ENCODE data around the gene DHX15.
A peak's percentile ranks its signal among the peaks of the same experiment; 100 is the strongest.

The DHX15 gene

DNA sequence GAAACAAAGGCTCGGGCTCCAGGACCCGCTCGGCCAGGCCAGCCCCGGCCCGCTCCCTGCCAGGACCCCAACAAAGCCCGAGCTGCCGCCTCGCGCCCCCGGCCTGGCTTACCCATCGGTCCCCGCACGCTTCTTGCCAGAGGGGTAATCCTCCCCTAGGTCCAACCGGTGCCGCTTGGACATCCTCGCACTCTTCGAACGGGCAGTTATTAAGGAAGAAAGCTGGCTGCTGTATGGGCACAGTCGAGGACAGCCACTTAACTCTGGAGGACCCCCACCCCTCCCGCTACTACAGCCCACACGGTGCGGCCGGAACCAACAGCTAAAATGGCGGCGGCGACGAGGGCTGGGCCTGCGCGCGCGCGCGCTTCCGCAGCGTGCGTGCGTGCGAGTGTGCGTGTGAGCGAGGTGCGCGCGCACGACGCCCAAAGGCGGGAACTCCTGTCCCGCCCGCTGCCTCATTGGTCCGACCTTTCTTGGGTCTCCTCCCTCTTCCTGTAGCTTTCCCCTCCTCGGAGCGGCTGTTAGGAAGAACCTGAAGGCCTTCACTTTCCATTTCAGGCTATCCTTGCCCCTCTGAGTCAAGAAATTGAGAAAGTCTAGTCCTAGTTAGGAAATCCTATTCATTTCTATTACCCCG is at the start of gene DHX15:
Gene DHX15, minus strand, starts transcription at position 344 of the 640 bp plus-strand sequence. Its CDS starts 161 bp downstream, at position 183.
- peaks cover 21% of the 10 kb centered on the region for H3K36me3 Mint-ChIP-seq (ENCODE audit: low read depth)
- H3K9me3 Mint-ChIP-seq = peaks cover 6% of the 10 kb centered on the region
- H3K27me3 Mint-ChIP-seq (ENCODE audit: low read depth) = no peaks in the 10 kb centered on the region
- H3K4me3 Mint-ChIP-seq = peak within 1 kb of the TSS; percentile 100
- peaks cover 28% of the 10 kb centered on the region for H3K4me1 Mint-ChIP-seq (ENCODE audit: low read depth)
- peak within 1 kb of the TSS; percentile 98 for H3K27ac Mint-ChIP-seq

DNA sequence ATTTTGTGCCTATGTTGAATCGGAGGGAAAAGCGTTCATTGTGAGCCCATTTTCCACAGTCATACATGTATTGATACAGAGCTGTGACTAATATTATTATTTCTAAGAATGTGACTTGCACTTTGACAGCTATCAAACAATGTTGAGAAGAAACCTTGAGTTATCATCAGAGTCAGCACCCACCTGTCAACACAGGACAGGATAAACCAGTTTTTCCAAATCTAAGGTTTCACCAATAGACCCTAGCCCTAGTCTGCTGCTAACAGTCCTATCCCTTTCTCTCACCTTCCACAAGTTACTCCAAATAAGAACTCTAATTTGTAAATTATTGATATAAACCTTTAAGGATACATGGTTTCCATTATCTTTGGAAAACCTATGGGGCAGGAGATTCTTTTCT is 47.7 kb upstream of the DHX15 start:
- Mint-ChIP-seq H3K9me3 (no peaks in the 10 kb centered on the region), H3K27me3 (ENCODE audit: low read depth) (peaks cover 9% of the 10 kb centered on the region), H3K27ac (no peak overlapping the region), H3K36me3 (ENCODE audit: low read depth) (no peaks in the 10 kb centered on the region), H3K4me1 (ENCODE audit: low read depth) (no peaks in the 10 kb centered on the region), H3K4me3 (no peak overlapping the region)

DNA sequence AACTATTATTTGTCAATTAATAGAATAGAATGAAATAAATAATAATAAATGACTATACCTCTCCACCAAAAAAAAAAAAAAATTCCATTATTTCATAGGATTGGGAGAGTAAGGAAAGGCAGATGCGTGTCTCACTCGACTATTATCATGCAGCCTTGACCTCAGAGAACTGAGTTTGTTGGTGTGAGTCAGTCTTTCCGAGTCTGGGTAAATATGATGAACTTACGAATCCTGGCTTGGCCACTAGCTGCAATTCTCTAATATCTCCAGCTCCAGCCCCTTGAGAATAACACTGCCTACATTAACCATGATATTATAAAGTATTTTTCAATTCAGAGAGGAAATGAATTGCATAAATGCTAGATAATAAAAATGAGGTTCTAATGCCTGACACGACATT is 46.6 kb upstream of the DHX15 start:
- Mint-ChIP-seq H3K27me3 (ENCODE audit: low read depth) (peaks cover 9% of the 10 kb centered on the region), H3K4me3 (no peak overlapping the region), H3K4me1 (ENCODE audit: low read depth) (no peaks in the 10 kb centered on the region), H3K36me3 (ENCODE audit: low read depth) (no peaks in the 10 kb centered on the region), H3K27ac (no peak overlapping the region), H3K9me3 (no peaks in the 10 kb centered on the region)

DNA sequence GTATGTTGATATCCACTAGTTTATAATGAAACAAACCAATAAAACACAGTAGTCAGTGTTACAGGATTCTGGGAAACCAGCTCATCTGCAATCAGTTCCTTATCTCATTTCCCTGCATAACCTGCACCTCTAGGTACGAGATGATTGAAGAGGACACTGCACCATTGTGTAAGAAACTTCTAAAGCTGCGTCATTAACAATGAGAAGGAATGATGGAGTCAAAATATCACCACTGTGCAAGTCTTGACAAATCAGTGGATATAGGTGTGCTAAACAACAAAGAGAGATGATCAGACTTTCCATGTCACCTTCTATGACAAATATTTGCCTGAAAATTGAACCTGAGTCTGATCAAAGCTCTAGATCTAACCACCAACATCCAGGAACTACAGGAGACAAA is 40.7 kb upstream of the DHX15 start:
- no peaks in the 10 kb centered on the region for H3K4me1 Mint-ChIP-seq (ENCODE audit: low read depth)
- peaks cover 20% of the 10 kb centered on the region for H3K27me3 Mint-ChIP-seq (ENCODE audit: low read depth)
- H3K4me3 Mint-ChIP-seq = no peak overlapping the region
- H3K9me3 Mint-ChIP-seq = peaks cover under 1% of the 10 kb centered on the region
- no peaks in the 10 kb centered on the region for H3K36me3 Mint-ChIP-seq (ENCODE audit: low read depth)
- H3K27ac Mint-ChIP-seq = no peak overlapping the region

DNA sequence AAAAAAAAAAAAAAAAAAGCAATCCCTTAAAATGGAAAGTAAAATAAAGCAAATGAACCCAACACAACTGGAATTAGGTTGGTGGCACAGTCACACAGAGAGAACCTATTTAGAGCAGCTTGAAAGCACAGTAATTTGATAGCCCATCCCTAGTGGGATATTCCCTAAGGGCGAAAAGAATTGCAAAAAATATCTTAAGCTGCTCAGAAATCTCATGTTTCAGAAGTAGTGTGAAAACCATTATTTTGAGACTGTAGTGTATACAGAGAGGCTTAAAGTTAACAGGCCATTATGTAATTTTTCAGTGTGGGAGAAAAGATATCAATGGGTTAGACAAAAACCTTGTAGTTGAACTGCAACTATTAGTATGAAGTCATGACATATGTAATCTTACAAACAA is 40.0 kb upstream of the DHX15 start:
- H3K36me3 Mint-ChIP-seq (ENCODE audit: low read depth) = no peaks in the 10 kb centered on the region
- H3K4me1 Mint-ChIP-seq (ENCODE audit: low read depth) = no peaks in the 10 kb centered on the region
- H3K9me3 Mint-ChIP-seq = peaks cover 8% of the 10 kb centered on the region
- H3K27ac Mint-ChIP-seq = no peak overlapping the region
- H3K4me3 Mint-ChIP-seq = no peak overlapping the region
- H3K27me3 Mint-ChIP-seq (ENCODE audit: low read depth) = peaks cover 27% of the 10 kb centered on the region

DNA sequence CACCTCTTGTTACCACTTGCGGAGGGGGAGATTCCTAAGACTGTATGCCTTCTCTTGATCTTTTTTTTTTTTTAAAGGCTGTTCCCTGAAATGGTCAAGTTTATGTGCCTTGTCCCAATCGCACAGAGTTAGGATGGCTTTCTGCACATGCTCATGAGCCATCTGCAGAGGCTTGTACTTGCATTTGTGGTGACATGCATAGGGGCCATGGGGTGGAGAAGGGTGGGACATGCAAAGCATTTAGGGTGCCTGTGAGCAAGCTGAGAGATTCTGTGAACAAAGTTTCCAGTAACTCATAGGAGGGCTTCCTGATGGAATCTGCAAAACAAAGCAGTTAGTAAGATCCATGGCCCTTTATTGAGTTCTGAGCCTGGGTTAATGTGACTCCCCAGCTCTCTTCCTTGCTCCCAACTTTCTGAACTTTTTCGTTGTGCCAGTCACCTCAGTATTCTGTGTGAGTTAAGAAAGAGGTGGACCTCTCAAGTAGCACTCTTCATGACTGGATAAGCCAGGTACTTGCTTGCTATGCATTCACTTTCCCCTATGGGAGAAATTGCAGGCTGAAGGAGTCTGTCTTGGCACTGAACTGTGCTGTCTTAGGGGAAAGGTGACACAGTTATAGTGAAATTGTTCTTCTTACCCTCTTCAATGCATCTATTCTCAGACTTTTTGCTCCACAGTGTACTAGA is 37.9 kb upstream of the DHX15 start:
- H3K36me3 Mint-ChIP-seq (ENCODE audit: low read depth) = no peaks in the 10 kb centered on the region
- H3K27ac Mint-ChIP-seq = no peak overlapping the region
- peaks cover 35% of the 10 kb centered on the region for H3K27me3 Mint-ChIP-seq (ENCODE audit: low read depth)
- no peaks in the 10 kb centered on the region for H3K4me1 Mint-ChIP-seq (ENCODE audit: low read depth)
- peaks cover 9% of the 10 kb centered on the region for H3K9me3 Mint-ChIP-seq
- H3K4me3 Mint-ChIP-seq = no peak overlapping the region

DNA sequence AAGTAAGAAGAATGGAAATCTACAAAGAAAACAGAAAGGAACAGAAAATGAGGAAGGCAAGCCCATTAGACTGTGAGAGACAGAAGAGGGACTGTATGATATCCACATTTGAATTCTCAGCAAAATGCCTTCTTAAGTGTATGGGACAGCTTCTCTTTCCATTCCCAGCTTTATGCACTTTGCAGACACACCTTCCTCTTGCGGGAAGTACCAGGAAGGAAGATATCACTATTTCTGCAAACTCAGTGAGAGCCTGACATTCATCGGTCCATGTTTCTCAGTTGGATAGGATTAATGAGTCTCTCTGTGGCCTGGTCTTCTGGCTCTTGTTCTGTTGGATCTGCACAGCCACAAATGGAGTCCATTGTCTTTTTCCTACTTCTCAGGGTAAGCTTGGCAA is 31.6 kb upstream of the DHX15 start:
- Mint-ChIP-seq H3K36me3 (ENCODE audit: low read depth) (no peaks in the 10 kb centered on the region), H3K27ac (no peak overlapping the region), H3K9me3 (peaks cover 14% of the 10 kb centered on the region), H3K4me1 (ENCODE audit: low read depth) (no peaks in the 10 kb centered on the region), H3K4me3 (no peak overlapping the region), H3K27me3 (ENCODE audit: low read depth) (peaks cover 28% of the 10 kb centered on the region)

DNA sequence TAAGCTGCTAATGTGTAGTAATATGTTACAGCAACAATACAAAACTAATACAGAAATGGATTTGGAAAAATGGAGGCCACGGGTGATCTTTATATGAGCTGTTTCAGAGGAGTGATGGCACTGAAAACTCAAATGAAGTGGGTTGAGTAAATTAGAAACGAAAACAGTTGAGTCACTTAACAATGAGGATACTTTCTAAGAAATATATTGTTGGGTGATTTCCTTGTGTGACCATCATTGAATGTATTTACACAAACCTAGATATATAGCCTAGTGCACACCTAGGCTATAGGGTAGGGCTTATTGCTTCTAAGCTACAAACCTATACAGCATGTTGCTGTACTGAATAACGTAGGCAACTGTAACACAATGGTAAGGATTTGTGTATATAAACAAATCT is 30.5 kb upstream of the DHX15 start:
- H3K27me3 Mint-ChIP-seq (ENCODE audit: low read depth) = peaks cover 21% of the 10 kb centered on the region
- H3K4me3 Mint-ChIP-seq = no peak overlapping the region
- no peaks in the 10 kb centered on the region for H3K36me3 Mint-ChIP-seq (ENCODE audit: low read depth)
- peaks cover 11% of the 10 kb centered on the region for H3K9me3 Mint-ChIP-seq
- H3K4me1 Mint-ChIP-seq (ENCODE audit: low read depth) = no peaks in the 10 kb centered on the region
- no peak overlapping the region for H3K27ac Mint-ChIP-seq

DNA sequence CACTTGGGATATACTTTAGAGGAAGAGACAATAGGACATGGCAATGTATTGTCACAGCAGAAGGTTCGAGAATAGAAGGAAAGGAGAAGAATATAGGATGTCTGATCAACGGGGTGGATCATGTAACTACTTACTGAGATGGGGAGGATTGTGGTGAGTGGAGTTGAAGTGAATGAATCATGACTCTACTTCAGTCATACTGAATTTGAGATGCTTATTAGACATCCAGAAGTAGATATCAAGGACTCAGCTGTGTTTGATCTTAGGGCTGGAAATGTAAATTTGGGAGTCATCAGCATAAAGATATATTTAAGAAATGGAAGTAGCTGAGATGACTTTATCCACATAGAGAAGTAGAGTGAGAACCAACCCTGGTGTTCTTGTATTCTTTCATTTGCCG is 29.1 kb upstream of the DHX15 start:
- Mint-ChIP-seq H3K27ac (no peak overlapping the region), H3K27me3 (ENCODE audit: low read depth) (peaks cover 13% of the 10 kb centered on the region), H3K9me3 (peaks cover 5% of the 10 kb centered on the region), H3K4me1 (ENCODE audit: low read depth) (no peaks in the 10 kb centered on the region), H3K36me3 (ENCODE audit: low read depth) (no peaks in the 10 kb centered on the region), H3K4me3 (no peak overlapping the region)

DNA sequence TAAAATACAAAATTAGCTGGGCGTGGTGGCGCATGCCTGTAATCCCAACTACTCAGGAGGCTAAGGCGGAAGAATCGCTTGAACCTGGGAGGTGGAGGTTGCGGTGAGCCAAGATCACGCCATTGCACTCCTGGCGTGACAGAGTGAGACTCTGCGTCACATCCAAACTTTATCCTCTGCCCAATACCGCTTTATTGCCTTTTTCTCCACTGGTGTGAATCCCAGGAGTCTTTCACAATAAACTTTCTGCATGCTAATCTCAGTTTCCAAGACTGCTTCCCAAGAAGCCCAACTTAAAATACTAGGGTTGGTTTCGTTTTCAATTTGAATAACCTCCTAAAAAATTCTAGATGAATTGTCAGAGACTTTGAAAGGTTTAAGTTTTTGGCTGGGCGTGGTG is 27.2 kb upstream of the DHX15 start:
- Mint-ChIP-seq H3K9me3 (peaks cover 5% of the 10 kb centered on the region), H3K27me3 (ENCODE audit: low read depth) (peaks cover 11% of the 10 kb centered on the region), H3K27ac (no peak overlapping the region), H3K4me1 (ENCODE audit: low read depth) (no peaks in the 10 kb centered on the region), H3K36me3 (ENCODE audit: low read depth) (no peaks in the 10 kb centered on the region), H3K4me3 (no peak overlapping the region)

DNA sequence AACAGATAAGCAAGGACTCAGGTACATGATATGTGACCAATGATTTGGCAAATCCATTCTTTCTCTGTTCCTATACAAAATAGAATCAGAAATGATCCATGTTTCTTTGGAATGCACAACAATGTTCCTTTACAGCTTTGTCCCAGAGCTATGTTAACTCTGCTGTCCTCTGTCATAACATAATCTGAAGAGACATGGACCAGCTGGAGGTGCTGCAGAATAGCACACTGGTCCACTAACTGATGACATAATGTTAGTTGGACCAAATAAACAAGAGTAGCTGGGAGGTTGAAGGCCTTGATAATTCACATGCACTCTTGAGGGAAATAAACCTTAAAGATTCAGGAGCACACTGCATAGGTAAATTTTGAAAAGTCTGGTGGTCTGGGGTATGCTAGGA is 23.0 kb upstream of the DHX15 start:
- H3K36me3 Mint-ChIP-seq (ENCODE audit: low read depth) = no peaks in the 10 kb centered on the region
- H3K27ac Mint-ChIP-seq = no peak overlapping the region
- peaks cover 2% of the 10 kb centered on the region for H3K9me3 Mint-ChIP-seq
- peaks cover 20% of the 10 kb centered on the region for H3K27me3 Mint-ChIP-seq (ENCODE audit: low read depth)
- H3K4me3 Mint-ChIP-seq = no peak overlapping the region
- no peaks in the 10 kb centered on the region for H3K4me1 Mint-ChIP-seq (ENCODE audit: low read depth)

DNA sequence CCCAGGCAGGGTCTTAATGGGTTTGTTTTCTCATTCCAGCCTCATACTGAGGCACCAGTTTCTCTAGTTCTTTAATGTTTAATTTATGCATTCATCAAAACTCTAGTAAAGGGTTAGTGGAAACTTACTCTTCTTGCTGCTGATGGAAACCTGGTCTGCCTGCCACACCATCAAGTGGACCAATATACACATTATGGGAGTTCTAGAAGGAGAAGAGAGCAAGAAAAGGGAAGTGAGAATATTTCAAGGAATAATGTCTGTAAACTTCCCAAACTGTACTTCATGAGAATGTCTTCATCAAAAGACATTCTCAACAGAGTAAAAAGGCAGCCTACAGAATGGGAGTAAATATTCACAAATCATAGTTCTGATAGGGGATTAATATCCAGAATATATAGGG is 20.9 kb upstream of the DHX15 start:
- H3K27ac Mint-ChIP-seq = no peak overlapping the region

DNA sequence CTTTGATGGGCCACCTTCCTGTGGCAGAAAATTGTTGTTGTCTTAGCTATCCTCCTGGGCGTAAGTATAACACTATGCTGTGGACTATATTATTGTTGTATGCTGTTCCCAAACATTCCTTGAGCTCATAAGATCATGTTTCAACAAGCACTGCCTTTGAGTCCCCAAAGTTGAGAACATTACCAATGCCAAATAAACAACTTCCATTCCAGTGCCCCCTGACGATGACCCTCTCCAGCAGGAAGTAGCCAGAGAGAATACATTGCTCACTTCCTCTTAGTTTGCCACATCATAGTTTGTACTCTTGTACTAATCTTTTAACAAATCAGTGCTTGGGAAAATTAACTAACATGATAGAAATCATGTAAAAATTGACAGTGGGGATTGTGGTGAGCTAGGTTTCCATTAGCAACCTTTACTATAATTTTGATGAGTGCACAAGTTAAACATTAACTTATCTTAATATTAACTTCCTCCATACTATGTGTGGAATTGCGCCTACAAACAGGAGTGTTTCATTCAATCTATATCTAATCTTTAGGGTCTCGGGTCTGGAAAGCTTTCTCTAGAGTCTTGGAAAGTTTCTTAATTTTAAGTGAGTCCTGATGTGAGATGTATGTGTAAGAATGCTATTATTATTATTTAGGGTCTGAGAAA is 20.3 kb upstream of the DHX15 start:
- Mint-ChIP-seq H3K9me3 (no peaks in the 10 kb centered on the region), H3K27me3 (ENCODE audit: low read depth) (peaks cover 18% of the 10 kb centered on the region), H3K27ac (no peak overlapping the region), H3K4me1 (ENCODE audit: low read depth) (no peaks in the 10 kb centered on the region), H3K4me3 (no peak overlapping the region), H3K36me3 (ENCODE audit: low read depth) (no peaks in the 10 kb centered on the region)

More for the DNA sequence above, 20.9 kb upstream of the DHX15 start:
- Mint-ChIP-seq H3K9me3 (no peaks in the 10 kb centered on the region), H3K27me3 (ENCODE audit: low read depth) (peaks cover 18% of the 10 kb centered on the region), H3K4me3 (no peak overlapping the region), H3K4me1 (ENCODE audit: low read depth) (no peaks in the 10 kb centered on the region), H3K36me3 (ENCODE audit: low read depth) (no peaks in the 10 kb centered on the region)

DNA sequence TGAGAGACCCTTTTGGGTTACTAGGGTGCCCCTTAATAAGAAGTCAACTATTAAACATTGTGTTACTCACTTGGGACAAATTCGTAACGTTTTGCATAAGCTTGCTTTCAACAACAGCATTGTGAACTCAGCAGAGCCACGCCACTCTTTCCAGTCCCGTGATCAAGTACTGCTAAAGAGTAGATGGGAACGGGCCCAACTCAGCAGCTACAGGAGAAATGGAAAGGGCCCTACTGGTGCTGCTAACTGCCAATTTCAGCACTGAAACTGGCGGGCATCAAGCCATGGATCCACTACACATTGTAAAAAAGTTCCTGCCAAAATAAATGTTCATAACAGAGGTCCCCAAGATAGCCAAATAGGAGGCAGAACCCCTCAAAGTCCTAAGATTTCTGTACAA is 19.0 kb upstream of the DHX15 start:
- H3K27me3 Mint-ChIP-seq (ENCODE audit: low read depth) = peaks cover 18% of the 10 kb centered on the region
- H3K4me3 Mint-ChIP-seq = no peak overlapping the region
- no peaks in the 10 kb centered on the region for H3K4me1 Mint-ChIP-seq (ENCODE audit: low read depth)
- H3K9me3 Mint-ChIP-seq = no peaks in the 10 kb centered on the region
- H3K27ac Mint-ChIP-seq = no peak overlapping the region
- no peaks in the 10 kb centered on the region for H3K36me3 Mint-ChIP-seq (ENCODE audit: low read depth)

DNA sequence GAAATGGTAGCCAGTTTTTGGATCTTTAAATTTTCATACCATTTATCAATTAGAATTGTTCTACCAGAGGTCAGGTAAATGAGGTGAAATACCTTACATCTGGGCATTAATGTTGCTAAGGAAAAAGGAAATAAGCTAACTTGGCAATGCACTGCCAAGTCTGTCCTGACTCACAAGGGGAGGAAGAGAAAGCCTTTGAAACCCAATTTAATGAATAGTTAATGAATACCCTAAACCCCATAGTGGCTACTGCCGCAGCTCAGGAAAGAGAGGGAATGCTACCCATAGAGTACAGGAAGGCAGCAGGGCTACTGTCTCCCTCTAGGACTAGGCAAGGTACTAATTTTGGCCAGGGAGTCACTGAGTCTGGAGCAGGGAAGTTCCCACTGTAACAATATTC is 16.8 kb upstream of the DHX15 start:
- peaks cover 3% of the 10 kb centered on the region for H3K9me3 Mint-ChIP-seq
- no peaks in the 10 kb centered on the region for H3K36me3 Mint-ChIP-seq (ENCODE audit: low read depth)
- H3K27me3 Mint-ChIP-seq (ENCODE audit: low read depth) = peaks cover 17% of the 10 kb centered on the region
- no peak overlapping the region for H3K27ac Mint-ChIP-seq
- H3K4me1 Mint-ChIP-seq (ENCODE audit: low read depth) = peaks cover 2% of the 10 kb centered on the region
- no peak overlapping the region for H3K4me3 Mint-ChIP-seq
